Hypothalamus (tissue), 51 donors: ENCODE results near the gene HYLS1.
A peak's percentile ranks its signal among the peaks of the same experiment; 100 is the strongest.
"Not testable (repeated sequence)": the region's sequence is repeated elsewhere in the genome, so short reads cannot be mapped to it uniquely, and the experiment has no call there.

Experiments
- DNase-seq, 51 donors: peaks; one replicate each; lab custom pipeline; 2025; lab: John Stamatoyannopoulos, UW

HYLS1 gene

GRCh38 chr11:125887373-125888324 is at the start of gene HYLS1:
TSS of gene HYLS1 (plus strand) at chr11:125887668. CDS start at chr11:125899369, 11,701 bp downstream.
- DNase-seq, result peak; percentile 72 to 95 (median 89)

GRCh38 chr11:125842321-125842948 is 45.0 kb upstream of the HYLS1 start:
- no peak for DNase-seq

- DNase-seq, result no peak
Measured at GRCh38 chr11:125846188-125846587, 41.3 kb upstream of the HYLS1 start.

- DNase-seq, result not testable (repeated sequence)
Measured at GRCh38 chr11:125857670-125858069, 29.8 kb upstream of the HYLS1 start.

- not testable (repeated sequence) for DNase-seq
Measured at GRCh38 chr11:125862786-125863185, 24.7 kb upstream of the HYLS1 start.

- DNase-seq, result not testable (repeated sequence)
Measured at GRCh38 chr11:125865354-125865753, 22.1 kb upstream of the HYLS1 start.

- no peak for DNase-seq
Measured at GRCh38 chr11:125869521-125869920, 17.9 kb upstream of the HYLS1 start.

GRCh38 chr11:125871391-125872137 is 15.9 kb upstream of the HYLS1 start:
- DNase-seq, result peak in 7 of 51 donors; percentile 1 to 15 (median 3)

- no peak for DNase-seq
Measured at GRCh38 chr11:125872138-125872491, 15.4 kb upstream of the HYLS1 start.

GRCh38 chr11:125873881-125874555 is 13.4 kb upstream of the HYLS1 start:
- DNase-seq, result no peak

- DNase-seq, result peak in 40 of 51 donors; percentile 2 to 75 (median 32)
Measured at GRCh38 chr11:125874556-125875124, 12.8 kb upstream of the HYLS1 start.

- DNase-seq, result no peak
Measured at GRCh38 chr11:125881291-125881690, 6.2 kb upstream of the HYLS1 start.

- DNase-seq, result no peak
Measured at GRCh38 chr11:125883375-125883774, 4.1 kb upstream of the HYLS1 start.

GRCh38 chr11:125886997-125887372 is 483 bp upstream of the HYLS1 start:
- peak in 21 of 51 donors; percentile 31 to 71 (median 56) for DNase-seq

GRCh38 chr11:125890447-125891100 is 3.1 kb downstream of the HYLS1 start:
- no peak for DNase-seq

GRCh38 chr11:125892071-125892470 is 4.6 kb downstream of the HYLS1 start:
- no peak for DNase-seq

- no peak for DNase-seq
Measured at GRCh38 chr11:125892994-125893393, 5.5 kb downstream of the HYLS1 start.

GRCh38 chr11:125901872-125902271 is 14.4 kb downstream of the HYLS1 start:
- DNase-seq, result no peak

- no peak for DNase-seq
Measured at GRCh38 chr11:125902277-125902926, 14.9 kb downstream of the HYLS1 start.
